GM19238 (cell line): ENCODE measurements around the gene C9orf57.
A peak's percentile ranks its signal among the peaks of the same experiment; 100 is the strongest.
"Not testable (repeated sequence)": the region's sequence is repeated elsewhere in the genome, so short reads cannot be mapped to it uniquely, and the experiment has no call there.

Experiments used
- DNase-seq: peaks from one replicate; pipeline ENCODE4 v3.0.0; 2011; ENCODE audit warnings: low spot score; ENCODE audit not compliant: insufficient read length

Gene C9orf57, protein sequence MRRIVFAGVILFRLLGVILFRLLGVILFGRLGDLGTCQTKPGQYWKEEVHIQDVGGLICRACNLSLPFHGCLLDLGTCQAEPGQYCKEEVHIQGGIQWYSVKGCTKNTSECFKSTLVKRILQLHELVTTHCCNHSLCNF

DNA sequence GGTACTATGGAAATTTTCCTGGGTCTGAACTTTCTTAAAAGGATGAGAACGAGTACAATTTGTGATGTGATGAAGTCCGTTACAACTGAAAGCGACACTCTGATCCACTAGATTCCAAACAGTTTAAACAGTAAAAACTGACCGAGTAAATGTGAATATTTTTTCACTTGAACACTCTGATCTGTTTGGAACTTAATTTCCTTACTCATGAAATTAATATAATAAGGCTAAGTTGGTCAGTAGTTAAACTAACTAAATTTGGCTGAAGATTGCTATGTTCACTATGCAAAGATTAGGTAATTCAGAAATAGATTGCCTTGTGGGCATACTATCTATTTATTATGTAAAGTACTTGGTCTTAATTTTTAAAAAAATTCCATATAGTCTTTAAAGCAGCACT lies at the start of gene C9orf57:
C9orf57 (minus strand) TSS at position 101 of the 400 bp plus-strand sequence. CDS start 1,282 bp downstream, outside the sequence.
- DNase-seq = no peak

DNA sequence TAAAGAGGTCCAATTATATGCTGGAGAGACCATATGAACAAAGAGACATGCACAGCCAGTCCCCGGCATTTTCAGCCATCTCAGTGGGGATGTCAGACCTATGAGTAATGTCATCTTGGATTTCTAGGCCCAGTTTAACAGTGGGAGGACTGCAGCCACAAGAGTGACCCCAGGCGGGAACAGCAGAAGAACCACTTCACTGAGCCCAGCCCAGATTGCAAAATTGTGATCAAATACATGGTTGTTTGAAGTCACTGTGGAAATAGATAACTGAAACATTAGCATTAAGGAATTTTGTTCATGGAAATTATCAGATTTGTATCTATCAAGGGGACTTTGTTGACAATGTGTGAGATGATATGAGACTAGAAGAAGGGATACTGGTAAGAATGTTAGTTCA lies 42.1 kb upstream of the C9orf57 start:
- DNase-seq = no peak

DNA sequence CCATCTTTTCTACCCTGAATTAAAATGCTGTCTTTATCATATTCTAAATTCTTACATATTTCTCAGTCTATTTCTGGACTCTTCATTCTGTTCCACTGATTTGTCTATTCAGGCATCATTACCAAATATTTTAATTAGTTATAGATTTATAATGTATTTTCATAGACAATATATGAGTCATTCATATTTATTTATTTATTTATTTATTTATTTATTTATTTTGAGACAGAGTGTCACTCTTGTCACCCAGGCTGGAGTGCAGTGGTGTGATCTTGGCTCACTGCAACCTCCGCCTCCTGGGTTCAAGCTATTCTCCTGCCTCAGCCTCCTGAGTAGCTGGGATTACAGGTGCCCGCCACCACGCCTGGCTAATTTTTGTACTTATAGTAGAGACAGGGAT lies 35.1 kb upstream of the C9orf57 start:
- DNase-seq = not testable (repeated sequence)

DNA sequence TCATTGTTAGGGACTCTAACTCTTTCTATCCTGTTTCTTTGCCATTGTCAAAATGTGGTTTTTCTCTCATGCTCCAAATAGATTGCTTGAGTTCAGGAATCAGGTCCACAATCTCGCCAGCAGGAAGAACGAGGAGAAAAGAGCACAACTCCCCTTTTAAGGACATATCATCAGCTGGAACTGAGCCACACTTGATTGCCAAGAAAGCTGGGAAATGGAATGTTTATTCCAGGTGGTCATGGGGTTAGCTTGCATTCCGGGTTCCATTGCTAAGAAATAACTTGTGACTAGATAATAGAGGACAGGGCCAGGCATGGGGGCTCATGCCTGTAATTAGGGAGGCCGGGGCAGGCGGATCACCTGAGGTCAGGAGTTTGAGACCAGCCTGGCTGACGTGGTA lies 32.4 kb upstream of the C9orf57 start:
- DNase-seq = no peak

DNA sequence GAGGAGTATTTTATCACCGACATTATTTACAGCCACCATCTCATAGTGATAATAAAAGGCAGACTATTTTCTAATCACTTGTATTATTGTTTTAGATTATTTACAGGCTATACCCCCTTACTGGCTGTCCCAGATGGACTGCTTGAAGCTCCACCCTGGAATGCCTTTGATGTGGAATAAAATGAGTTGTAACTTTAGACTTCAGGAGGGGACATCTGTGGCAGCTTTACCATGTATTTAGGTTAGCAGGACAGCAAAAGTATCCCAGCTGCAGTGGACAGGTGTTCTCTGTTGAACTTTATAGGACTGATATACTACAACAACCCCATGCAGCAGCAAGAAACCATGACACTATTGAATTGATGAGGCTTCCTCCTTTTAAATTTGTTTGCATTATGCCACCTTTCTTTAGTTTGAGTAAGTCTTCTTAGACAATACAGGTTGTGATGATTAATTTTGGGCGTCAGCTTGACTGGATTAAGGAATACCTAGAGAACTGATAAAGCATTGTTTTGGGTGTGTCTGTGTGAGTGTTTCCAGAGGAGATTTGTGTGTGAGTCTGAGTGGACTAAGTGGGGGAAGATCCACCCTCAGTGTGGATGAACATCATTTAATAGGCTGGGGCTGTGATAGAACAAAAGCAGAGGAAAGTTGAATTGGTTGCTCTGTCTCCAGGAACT lies 29.2 kb upstream of the C9orf57 start:
- DNase-seq = no peak

DNA sequence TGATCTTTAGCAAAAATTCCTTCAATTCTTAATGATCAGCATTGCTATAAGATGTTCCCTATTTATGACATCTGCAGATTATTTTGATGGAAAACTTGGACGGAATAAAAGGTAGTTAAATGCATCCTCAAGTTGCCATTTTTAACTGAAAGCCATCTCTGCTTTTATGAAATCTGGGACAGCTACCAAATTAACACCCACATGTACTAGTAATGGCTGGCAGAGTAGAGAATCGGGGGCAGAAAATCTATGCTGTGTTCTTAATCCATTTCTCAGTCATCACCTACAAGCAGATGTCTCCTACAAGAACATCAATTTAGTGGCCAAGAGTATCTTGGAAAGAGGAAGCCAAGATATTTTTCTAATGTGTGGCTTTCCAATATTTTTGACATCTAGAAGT lies 22.1 kb upstream of the C9orf57 start:
- no peak for DNase-seq

DNA sequence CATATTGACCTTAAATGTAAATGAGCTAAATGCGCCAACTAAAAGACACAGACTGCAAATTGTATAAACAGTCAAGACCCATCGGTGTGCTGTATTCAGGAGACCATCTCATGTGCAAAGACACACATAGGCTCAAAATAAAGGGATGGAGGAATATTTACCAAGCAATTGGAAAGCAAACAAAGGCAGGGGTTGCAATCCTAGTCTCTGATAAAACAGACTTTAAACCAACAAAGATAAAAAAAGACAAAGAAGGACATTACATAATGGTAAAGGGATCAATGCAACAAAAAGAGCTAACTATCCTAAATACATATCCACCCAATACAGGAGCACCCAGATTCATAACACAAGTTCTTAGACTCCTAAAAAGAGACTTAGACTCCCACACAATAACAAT lies 14.3 kb upstream of the C9orf57 start:
- not testable (repeated sequence) for DNase-seq

DNA sequence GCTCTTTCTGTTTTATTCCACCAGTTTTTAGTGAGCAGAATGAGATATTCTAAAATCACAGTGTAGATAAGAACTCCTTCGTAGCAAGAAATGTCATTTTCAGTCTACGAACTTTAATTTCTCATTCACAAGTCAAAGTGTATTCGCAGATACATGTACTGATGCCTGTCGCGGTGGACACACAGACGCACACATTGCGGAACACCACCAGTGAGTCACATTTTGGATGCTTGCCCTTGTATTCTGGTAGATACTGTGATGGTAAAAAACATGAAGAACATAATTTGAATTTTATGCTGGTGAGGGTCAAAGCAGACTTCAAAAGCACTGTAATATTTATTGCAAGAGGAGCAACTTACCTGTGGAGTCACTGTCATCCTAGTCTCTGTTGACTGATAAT lies 4.7 kb upstream of the C9orf57 start:
- DNase-seq = no peak

DNA sequence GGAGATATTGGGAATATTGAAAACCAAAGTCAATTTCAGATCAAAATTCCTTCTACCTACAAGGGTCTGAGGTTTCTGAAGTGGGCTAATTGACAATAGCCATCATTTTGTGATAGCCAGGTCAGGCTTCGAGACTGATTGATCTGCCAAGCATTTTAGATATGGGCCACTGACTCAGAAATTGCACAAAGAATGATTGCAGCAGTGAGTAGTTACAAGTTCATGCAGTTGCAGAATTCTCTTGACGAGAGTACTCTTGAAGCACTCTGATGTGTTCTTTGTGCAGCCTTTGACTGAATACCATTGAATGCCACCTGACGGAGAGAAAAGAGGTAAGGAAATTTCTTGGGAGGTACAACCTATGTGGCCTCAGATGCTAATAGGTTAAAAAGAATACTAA lies 8.3 kb downstream of the C9orf57 start:
- no peak for DNase-seq

DNA sequence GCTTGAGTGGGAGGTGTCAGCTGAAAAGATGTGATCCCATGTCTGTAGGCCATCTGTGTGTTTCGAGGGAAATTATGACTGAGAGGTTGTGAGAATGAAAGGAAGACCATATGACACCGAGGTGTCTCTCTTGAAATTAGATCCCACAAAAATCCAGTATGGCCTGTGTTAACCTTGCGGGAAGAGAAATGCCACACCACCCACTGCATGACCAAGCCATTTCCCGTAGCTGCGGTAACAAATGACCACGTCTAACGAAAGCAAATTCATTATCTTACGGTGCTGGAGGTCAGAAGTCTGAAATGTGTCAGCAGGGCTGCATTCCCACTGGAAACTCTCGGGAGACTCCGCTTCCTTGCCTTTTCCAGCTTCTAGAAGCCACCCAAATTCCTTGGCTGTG lies 11.6 kb downstream of the C9orf57 start:
- DNase-seq = no peak

DNA sequence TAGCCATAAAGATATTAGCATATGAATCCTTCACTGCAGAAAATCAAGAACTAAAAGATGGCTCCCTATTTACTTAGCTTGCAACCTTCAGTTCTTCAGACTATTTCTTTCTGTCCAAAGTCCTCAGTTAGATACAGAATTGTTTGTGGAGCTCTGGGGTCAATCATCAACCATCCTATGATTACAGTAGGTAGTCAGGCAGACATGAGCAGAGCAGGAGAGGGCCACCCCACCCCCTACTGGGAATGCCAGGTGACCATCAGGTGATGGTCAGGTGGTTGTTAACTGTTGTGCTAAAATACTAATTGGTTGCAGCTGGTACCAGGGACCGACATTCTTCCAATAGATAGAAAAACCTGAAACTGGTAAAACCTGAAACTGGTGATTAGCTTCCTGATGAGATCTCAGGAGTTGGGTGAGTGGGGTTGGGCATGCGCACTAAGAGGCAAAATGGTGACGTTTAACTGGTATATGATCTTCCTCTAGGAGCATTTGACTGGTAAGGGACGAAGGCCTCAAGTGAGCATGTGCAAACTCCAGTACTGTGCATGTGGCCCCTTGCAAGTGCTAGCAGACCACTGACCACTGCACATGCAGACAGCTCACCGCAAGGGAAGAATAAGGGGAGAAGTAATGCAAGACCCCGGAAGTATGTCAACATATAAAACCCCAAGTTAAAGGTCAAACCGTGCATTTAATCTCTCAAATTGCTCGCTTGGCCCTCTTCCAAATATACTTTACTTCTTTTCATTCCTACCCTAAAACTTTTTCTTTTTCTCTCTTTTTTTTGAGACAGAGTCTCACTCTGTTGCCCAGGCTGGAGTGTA lies 13.6 kb downstream of the C9orf57 start:
- no peak for DNase-seq

DNA sequence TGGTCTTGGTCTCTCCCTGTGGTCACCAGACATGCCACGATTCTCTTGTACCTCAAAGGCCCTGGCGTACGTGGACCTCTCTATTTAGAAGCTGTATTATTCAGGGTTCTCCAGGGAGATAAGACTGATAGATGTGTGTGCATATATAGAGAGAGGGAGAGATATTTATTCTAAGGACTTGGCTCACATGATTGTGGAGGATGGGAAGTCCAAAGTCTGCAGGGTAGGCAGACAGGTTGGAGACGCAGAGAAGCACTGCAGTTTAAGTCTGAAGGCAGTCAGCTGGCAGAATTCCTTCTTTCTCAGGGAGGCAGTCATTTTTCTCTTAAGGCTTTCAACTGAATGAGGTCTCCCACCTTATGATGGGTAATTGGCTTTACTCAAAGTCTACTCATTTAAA lies 16.3 kb downstream of the C9orf57 start:
- DNase-seq = no peak

DNA sequence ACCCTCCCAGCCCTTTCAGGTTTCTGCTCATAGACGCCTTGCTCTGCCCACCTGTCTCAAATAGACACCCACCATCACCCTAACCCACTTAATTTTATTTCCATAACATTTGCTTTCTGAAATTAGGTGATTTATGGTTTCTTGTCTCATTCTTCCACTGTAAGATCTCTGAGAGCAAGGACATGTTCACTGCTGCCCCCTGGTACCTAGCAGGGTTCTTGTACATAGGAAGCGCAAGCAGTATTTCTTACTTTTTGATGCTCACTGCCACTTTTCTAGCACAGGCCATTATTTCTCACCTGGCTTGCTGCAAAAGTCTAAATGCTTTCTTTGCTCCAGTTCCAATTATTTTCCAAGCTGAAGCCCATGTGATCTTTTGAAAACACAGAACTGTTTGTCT lies 16.8 kb downstream of the C9orf57 start:
- DNase-seq = no peak

DNA sequence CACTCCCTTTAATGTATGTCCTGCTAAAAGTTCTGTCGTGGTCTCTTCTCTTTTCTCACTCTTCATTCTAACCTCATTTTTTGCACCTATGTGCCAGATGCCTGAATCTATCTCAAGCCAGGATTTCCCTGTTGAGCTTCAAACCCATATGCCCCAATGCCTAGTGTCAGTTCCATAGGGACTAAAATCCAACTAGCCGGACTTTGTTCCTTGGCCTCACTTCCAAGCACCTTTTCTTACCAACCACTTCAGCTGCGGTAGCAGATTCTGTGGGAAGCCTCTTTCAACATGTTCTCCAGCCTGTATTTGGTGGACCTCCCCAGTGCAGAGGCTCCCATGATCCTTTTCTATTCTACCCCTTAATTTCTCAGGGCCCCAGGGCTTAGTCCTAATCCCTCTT lies 17.5 kb downstream of the C9orf57 start:
- DNase-seq = no peak

DNA sequence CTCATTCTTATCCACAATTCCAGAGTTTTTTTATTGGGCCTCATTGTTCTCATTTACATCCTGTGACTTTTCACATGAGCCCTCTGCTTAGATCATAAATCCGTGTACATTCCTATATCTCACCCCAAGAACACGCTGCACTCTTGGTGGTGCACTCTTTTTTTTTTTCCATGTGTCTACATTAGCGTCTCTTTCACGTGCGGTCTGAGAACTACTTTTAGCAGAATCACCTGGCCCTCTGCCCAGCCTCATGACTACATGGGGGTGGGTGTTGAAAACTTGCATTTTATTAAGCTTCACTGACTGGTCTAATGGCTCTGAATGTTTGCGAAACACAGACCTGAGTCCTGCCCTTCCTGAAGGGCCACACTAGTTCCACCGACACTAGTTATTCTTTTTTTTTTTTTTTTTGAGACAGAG lies 18.6 kb downstream of the C9orf57 start:
- no peak for DNase-seq

DNA sequence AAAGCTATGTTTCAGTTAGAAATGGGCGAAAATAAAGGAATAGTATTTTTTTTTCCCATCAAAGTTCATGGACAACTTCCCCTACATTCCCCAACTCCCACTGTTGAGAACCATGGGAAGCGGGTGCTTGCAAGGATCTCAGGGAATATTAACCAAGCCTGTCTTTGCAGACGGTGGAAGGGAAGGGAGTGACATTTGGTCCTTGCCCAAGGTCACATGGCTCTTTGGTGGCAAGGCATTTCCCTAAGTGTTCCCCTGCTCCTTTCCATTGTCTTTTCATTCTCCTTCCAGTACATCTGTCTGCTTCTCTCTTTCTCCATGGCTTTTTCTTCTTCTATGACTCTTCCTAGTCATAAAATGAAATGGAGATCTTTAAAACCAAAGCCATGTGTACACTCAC lies 19.0 kb downstream of the C9orf57 start:
- no peak for DNase-seq

DNA sequence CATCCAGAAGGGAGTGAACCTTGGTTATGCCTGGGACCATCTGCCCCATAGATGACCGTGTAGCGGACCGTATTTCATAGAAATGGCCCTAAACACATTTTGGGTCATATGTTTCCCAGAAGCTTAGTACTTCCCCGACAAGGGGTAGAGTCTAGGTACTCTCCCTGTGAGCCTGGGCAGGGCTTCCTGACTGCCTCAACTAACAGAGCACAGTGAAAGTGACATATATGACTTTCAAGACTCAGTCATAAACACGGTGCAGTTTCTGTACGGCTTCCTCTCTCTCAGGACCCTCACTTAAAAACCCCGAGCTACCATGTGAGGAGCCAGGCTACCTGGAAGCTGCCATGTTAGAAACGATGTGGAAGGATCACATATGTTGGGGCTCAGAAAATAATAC lies 20.9 kb downstream of the C9orf57 start:
- no peak for DNase-seq

DNA sequence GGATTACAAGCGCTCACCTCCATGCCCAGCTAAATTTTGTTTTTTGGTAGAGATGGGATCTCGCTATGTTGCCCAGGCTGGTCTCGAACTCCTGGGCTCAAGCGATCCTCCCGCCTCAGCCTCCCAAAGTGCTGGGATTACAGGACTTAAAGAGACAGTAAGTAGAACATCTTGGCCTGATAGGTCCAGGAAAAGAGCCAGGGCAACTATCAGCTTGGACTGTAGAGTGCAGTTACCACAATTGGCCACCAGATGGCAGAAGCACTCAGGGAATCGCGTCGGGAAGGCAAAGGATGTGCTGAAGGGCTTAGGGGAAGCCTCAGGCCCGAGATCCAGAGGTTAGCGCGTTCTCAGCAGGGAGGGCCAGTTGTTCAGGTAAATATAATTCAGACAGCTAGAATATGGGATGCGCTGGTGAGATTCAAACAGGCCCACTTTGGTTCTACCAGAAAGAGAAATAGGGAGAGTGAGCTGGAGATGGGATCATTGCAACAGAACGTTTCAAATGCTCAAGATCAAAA lies 21.5 kb downstream of the C9orf57 start:
- peak; percentile 66 for DNase-seq

DNA sequence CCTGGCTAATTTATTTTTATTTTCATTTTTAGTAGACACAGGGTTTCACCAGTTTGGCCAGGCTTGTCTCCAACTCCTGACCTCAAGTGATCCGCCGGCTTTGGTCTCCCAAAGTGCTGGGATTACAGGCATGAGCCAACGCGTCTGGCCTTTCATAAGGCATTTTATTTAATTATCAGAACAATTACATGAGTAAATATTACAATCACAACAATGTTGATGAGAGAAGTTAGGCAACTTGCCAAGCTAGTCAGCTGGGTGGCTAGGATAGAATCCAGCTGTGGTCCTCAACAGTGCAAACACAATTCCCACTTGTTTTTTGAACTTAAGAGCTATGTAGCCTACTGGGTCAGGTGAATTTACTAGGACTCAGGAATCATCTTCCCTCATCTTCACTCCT lies 22.0 kb downstream of the C9orf57 start:
- no peak for DNase-seq

DNA sequence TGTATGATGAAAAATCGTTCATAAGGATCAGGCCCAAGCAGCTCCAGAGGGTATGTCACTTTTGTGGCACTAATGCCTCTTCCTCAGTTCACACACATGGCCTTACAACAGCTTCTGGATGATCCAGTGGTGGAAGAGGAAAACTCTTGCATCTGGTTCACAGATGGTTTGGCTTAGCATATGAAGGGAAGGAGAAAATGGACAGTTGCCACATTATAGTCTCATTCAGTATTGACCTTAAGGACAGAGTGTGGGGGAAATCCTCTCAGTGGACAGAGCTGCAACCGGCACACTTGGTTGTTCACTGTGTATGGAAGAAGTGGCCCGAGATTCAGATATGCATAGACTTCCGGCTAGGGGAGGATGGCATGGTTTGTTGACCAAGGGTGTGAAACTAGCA lies 22.8 kb downstream of the C9orf57 start:
- DNase-seq = no peak

DNA sequence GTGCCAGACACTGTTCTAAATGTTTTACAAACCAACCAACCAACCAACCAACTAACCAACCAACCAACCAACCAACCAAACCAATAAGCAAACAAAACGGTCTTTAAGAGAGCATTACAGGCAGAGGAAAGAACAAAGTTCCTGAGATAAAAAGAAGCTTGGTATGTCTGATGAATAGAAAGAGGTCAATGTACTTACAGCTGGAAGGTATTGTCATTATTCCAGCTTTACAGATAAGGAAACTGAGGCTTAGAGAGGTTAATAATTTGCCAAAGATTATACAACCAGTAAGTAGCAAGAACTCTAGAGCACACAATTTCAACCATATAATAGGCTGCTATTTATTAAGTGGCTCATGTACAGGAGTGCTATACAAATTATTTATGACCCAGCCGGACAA lies 29.6 kb downstream of the C9orf57 start:
- no peak for DNase-seq

DNA sequence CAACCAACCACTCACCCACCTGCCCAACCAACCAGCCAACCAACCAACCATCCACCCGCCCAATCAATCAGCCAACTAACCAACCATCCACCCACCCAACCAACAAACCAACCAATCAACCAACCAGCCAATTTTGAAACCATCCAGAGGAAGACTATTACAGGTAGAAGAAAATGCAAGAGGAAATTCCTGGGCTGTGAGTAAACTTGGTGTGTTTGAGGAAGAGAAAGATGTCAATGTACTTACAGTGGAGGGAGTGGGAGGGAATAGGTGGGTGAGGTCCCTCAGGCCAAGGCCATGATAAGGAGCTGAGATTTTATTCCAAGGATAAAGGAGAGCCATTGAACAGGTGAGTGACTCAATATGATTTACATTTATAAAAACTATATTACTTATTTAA lies 30.4 kb downstream of the C9orf57 start:
- DNase-seq = no peak
